H1 (cell line): Measurements from ENCODE around the gene RNF215. TPM values are rescaled to one million over a fixed set of nuclear protein-coding genes. Genes with fewer than 3 reads are reported as not detected.
A peak's percentile ranks its signal among the peaks of the same experiment; 100 is the strongest.

Experiments used
- CTCF ChIA-PET: fragments of 300-600 bp; sonication (Branson Sonifier 250); formaldehyde crosslinking; loops from one replicate; lab custom pipeline; 2021; ENCODE audit not compliant: partially characterized antibody; lab: Charles Lee
- POLR2A ChIA-PET: fragments of 300-600 bp; sonication (Branson Sonifier 250); formaldehyde crosslinking; loops from one replicate; lab custom pipeline; 2021; ENCODE audit warnings: inconsistent platforms; ENCODE audit not compliant: partially characterized antibody; lab: Charles Lee
- DNase-seq, 2 experiments: peaks; one replicate each; pipeline versions ENCODE4 v3.0.0 to v3.0.0-alpha.2; 2010 to 2022; ENCODE audit warnings: low spot score in 2 of 2, low read depth in 1 of 2, mixed read lengths in 1 of 2
- FAIRE-seq: peaks from 2 replicates; lab custom pipeline; 2011; peaks lifted over from hg19 to GRCh38; lab: Jason Lieb, UNC
- H2AFZ ChIP-seq: 2 replicates; pipeline ENCODE4 v1.8.1; 2012; ENCODE audit warnings: low read length, inconsistent platforms
- H2AK5ac ChIP-seq: 2 replicates; pipeline ENCODE4 v1.6.1; 2013; ENCODE audit warnings: low read depth, low read length
- H2BK120ac ChIP-seq: replicated peaks from 2 replicates; pipeline ENCODE3; 2013; ENCODE audit warnings: low read depth, low read length, inconsistent platforms
- H2BK12ac ChIP-seq: 2 replicates; pipeline ENCODE4 v1.6.1; 2013; ENCODE audit warnings: low read depth, low read length
- H2BK15ac ChIP-seq: 2 replicates; pipeline ENCODE4 v1.6.1; 2013; ENCODE audit warnings: low read length
- H2BK20ac ChIP-seq: 2 replicates; pipeline ENCODE4 v1.6.1; 2013; ENCODE audit warnings: low read length
- H2BK5ac ChIP-seq: 2 replicates; pipeline ENCODE4 v1.6.1; 2013; ENCODE audit warnings: low read depth, low read length
- H3K14ac ChIP-seq: 2 replicates; pipeline ENCODE4 v1.6.1; 2013; ENCODE audit warnings: inconsistent platforms; ENCODE audit not compliant: insufficient read length
- H3K18ac ChIP-seq: 2 replicates; pipeline ENCODE4 v1.6.1; 2013; ENCODE audit warnings: low read length; ENCODE audit errors: extremely low read depth
- H3K23ac ChIP-seq: 2 replicates; pipeline ENCODE4 v1.6.1; 2013; ENCODE audit warnings: inconsistent platforms; ENCODE audit not compliant: insufficient read length
- H3K23me2 ChIP-seq: 2 replicates; pipeline ENCODE4 v1.6.1; 2013; ENCODE audit warnings: low read depth, low read length
- H3K27ac ChIP-seq: 2 replicates; pipeline ENCODE4 v1.6.1; 2011; ENCODE audit warnings: low read depth, low read length, inconsistent platforms
- H3K27me3 ChIP-seq, 4 experiments: replicated peaks in 1 of 4; 1 replicate in 1 of 4; 2 replicates in 3 of 4; pipeline versions ENCODE4 v1.6.1 to v1.8.1; 2011 to 2013; ENCODE audit warnings: low read length in 3 of 4, mild to moderate bottlenecking in 3 of 4, inconsistent platforms in 2 of 4, mixed read lengths in 2 of 4, moderate library complexity in 1 of 4; ENCODE audit not compliant: control insufficient read depth in 3 of 4, insufficient read depth in 3 of 4; ENCODE audit errors: extremely low read depth in 1 of 4
- H3K36me3 ChIP-seq, 4 experiments: 2 replicates each; pipeline versions ENCODE4 v1.6.1 to v1.8.1; 2011 to 2013; ENCODE audit warnings: mild to moderate bottlenecking in 4 of 4, low read length in 3 of 4, moderate library complexity in 2 of 4, control low read depth in 1 of 4, inconsistent platforms in 1 of 4; ENCODE audit not compliant: insufficient read depth in 4 of 4, control insufficient read depth in 2 of 4
- H3K4ac ChIP-seq: replicated peaks from 2 replicates; pipeline ENCODE3; 2013; ENCODE audit warnings: low read length, low read depth, mixed read lengths, inconsistent platforms; ENCODE audit not compliant: insufficient read length
- H3K4me1 ChIP-seq, 4 experiments: replicated peaks in 1 of 4; 1 replicate in 1 of 4; 2 replicates in 3 of 4; pipeline versions ENCODE4 v1.6.1 to v1.8.1; 2011 to 2013; ENCODE audit warnings: low read length in 3 of 4, inconsistent platforms in 2 of 4, mixed read lengths in 1 of 4; ENCODE audit not compliant: insufficient read depth in 4 of 4, control insufficient read depth in 3 of 4
- H3K4me2 ChIP-seq, 2 experiments: 2 replicates each; pipeline versions ENCODE4 v1.6.1 to v1.8.1; 2011 to 2013; ENCODE audit warnings: low read depth in 2 of 2, low read length in 2 of 2, control low read depth in 1 of 2, inconsistent platforms in 1 of 2, mild to moderate bottlenecking in 1 of 2; ENCODE audit not compliant: insufficient read depth in 1 of 2
- H3K4me3 ChIP-seq, 4 experiments: fragments of 200-600, 300-600 bp in 1 of 4; sonication (generic), shearing (Covaris generic), sonication (Bioruptor Twin) in 1 of 4; 2 replicates each; pipeline versions ENCODE4 v1.5.1 to v1.8.1; 2011 to 2016; ENCODE audit warnings: low read length in 4 of 4, low read depth in 3 of 4, control low read depth in 2 of 4, inconsistent platforms in 2 of 4, mild to moderate bottlenecking in 2 of 4, mixed read lengths in 1 of 4, moderate library complexity in 1 of 4; ENCODE audit not compliant: insufficient read depth in 2 of 4; ENCODE audit errors: extremely low read depth in 1 of 4
- H3K56ac ChIP-seq: replicated peaks from 2 replicates; pipeline ENCODE3; 2013; ENCODE audit warnings: low read depth, mild to moderate bottlenecking, mixed read lengths, low read length, inconsistent platforms; ENCODE audit not compliant: insufficient read length
- H3K79me1 ChIP-seq: 2 replicates; pipeline ENCODE4 v1.6.1; 2013; ENCODE audit warnings: low read depth, low read length, control low read depth
- H3K79me2 ChIP-seq, 2 experiments: 2 replicates each; pipeline versions ENCODE4 v1.6.1 to v1.8.1; 2012 to 2013; ENCODE audit warnings: low read length in 2 of 2, mild to moderate bottlenecking in 2 of 2, inconsistent platforms in 1 of 2; ENCODE audit not compliant: insufficient read depth in 2 of 2, control insufficient read depth in 1 of 2
- H3K9ac ChIP-seq, 4 experiments: replicated peaks in 1 of 4; 1 replicate in 1 of 4; 2 replicates in 3 of 4; pipeline versions ENCODE4 v1.6.1 to v1.8.1; 2011 to 2013; ENCODE audit warnings: low read depth in 3 of 4, low read length in 3 of 4, control low read depth in 2 of 4, mild to moderate bottlenecking in 2 of 4, moderate library complexity in 2 of 4, inconsistent platforms in 1 of 4; ENCODE audit errors: extremely low read depth in 1 of 4
- H3K9me3 ChIP-seq, 2 experiments: 2 replicates each; pipeline versions ENCODE4 v1.6.1 to v1.8.1; 2012 to 2013; ENCODE audit warnings: mild to moderate bottlenecking in 2 of 2, moderate library complexity in 2 of 2, control low read depth in 1 of 2, inconsistent platforms in 1 of 2, low read depth in 1 of 2, low read length in 1 of 2, mixed read lengths in 1 of 2; ENCODE audit not compliant: insufficient read depth in 2 of 2
- H4K20me1 ChIP-seq, 2 experiments: replicated peaks in 1 of 2; 2 replicates each; pipeline versions ENCODE3 to v1.8.1; 2011 to 2013; ENCODE audit warnings: inconsistent platforms in 2 of 2, low read length in 2 of 2, mild to moderate bottlenecking in 1 of 2; ENCODE audit not compliant: insufficient read depth in 2 of 2, control insufficient read depth in 1 of 2
- H4K5ac ChIP-seq: 2 replicates; pipeline ENCODE4 v1.6.1; 2013; ENCODE audit warnings: low read length, low read depth, mixed read lengths, inconsistent platforms; ENCODE audit not compliant: insufficient read length
- H4K8ac ChIP-seq: 2 replicates; pipeline ENCODE4 v1.8.0; 2013; ENCODE audit warnings: mild to moderate bottlenecking, moderate library complexity, low read length, inconsistent platforms; ENCODE audit not compliant: insufficient read depth; ENCODE audit errors: extremely low read depth
- H4K91ac ChIP-seq: replicated peaks from 2 replicates; pipeline ENCODE3; 2013; ENCODE audit warnings: low read length, mixed read lengths, inconsistent platforms; ENCODE audit not compliant: insufficient read length
- ATF3 ChIP-seq: IDR thresholded peaks from 2 replicates; pipeline ENCODE4 v1.6.1; 2011; ENCODE audit warnings: low read depth, mild to moderate bottlenecking, low read length; ENCODE audit not compliant: insufficient read depth
- BCL11A ChIP-seq, 2 experiments: IDR thresholded peaks; one replicate each; pipeline ENCODE4 v1.6.1; 2011; ENCODE audit warnings: low read depth in 2 of 2, low read length in 2 of 2, mild to moderate bottlenecking in 2 of 2
- CREB1 ChIP-seq: IDR thresholded peaks from 2 replicates; pipeline ENCODE4 v1.6.1; 2012; ENCODE audit warnings: inconsistent platforms
- GTF2F1 ChIP-seq: IDR thresholded peaks from 2 replicates; pipeline ENCODE4 v1.6.1; 2012; ENCODE audit warnings: low read depth, low read length, improper control_type of control experiment, borderline replicate concordance
- HDAC2 ChIP-seq, 2 experiments: fragments of 300-600 bp in 1 of 2; sonication (generic) in 1 of 2; IDR thresholded peaks; 2 replicates each; pipeline ENCODE4 v1.6.1; 2011 to 2012; ENCODE audit warnings: low read depth in 2 of 2, low read length in 2 of 2, mild to moderate bottlenecking in 2 of 2, moderate library complexity in 2 of 2, borderline replicate concordance in 1 of 2, inconsistent platforms in 1 of 2
- NRF1 ChIP-seq: IDR thresholded peaks from 2 replicates; pipeline ENCODE4 v1.6.1; 2011; ENCODE audit warnings: mild to moderate bottlenecking, low read depth, low read length, improper control_type of control experiment
- SP2 ChIP-seq: IDR thresholded peaks from 2 replicates; pipeline ENCODE4 v1.6.1; 2012; ENCODE audit warnings: mild to moderate bottlenecking, low read length, inconsistent platforms
- TAF7 ChIP-seq: optimal IDR thresholded peaks from 2 replicates; pipeline ENCODE3; 2011; ENCODE audit warnings: low read depth, mild to moderate bottlenecking, inconsistent platforms, low read length, moderate library complexity, borderline replicate concordance
- WGBS, 2 experiments: shearing (Covaris generic) in 1 of 2; methylation state at CpG; one replicate each; pipeline versions ENCODE4 v1.1.6 to v1.1.7; 2013 to 2015; ENCODE audit warnings: low lambda C conversion rate in 2 of 2, mixed read lengths in 2 of 2, inconsistent platforms in 1 of 2, low coverage in 1 of 2, missing lambda C conversion rate in 1 of 2; ENCODE audit not compliant: insufficient replicate concordance in 2 of 2, insufficient coverage in 1 of 2, insufficient read length in 1 of 2; ENCODE audit errors: extremely low coverage in 1 of 2, missing lambda C conversion rate in 1 of 2; 5-methylcytosine and 5-hydroxymethylcytosine counted together
- polyA plus RNA-seq, 7 experiments: library from polyadenylated mRNA; depleted of rRNA in 3 of 7; stranded (reverse) in 5 of 7; unstranded in 2 of 7; fragments of >200 nt in 5 of 7; fragments of 200-250 nt in 2 of 7; gene quantifications; 1 replicate in 5 of 7; 2 replicates in 1 of 7; 4 replicates in 1 of 7; pipeline versions ENCODE4 v1.2.1 to v1.2.3, GENCODE V29; 2011 to 2013; ENCODE audit warnings: missing spikeins in 2 of 7, mixed read lengths in 2 of 7
- total RNA-seq: library from RNA; stranded (reverse); fragmentation: NEBNext Ultra II Directional; extraction: Animal tissue kit (Norgen Biotek cat#: 25700); gene quantifications from 2 replicates; pipeline ENCODE4 v1.2.1, GENCODE V29; 2021
- TF ChIP-seq, protein P1 (sequence below): IDR thresholded peaks from 2 replicates; pipeline ENCODE4 v1.6.1; 2011; ENCODE audit warnings: low read length, improper control_type of control experiment

Gene RNF215
- total and polyA plus RNA-seq, 2 of the 8 experiments (the other 6 are each of a cell fraction or from before 2014, with no cell fraction given): 13.1 to 19.0 TPM

GRCh38 chr22:30423959-30424533, 36.8 kb upstream of the RNF215 start:
- no peak overlapping the region for H3K14ac ChIP-seq
- peak; percentile 89 for FAIRE-seq
- TF ChIP-seq GTF2F1: peak; percentile 55; the same call in 1 of the 2 replicates
- TF ChIP-seq SP2: no peak
- TF ChIP-seq, protein P1, sequence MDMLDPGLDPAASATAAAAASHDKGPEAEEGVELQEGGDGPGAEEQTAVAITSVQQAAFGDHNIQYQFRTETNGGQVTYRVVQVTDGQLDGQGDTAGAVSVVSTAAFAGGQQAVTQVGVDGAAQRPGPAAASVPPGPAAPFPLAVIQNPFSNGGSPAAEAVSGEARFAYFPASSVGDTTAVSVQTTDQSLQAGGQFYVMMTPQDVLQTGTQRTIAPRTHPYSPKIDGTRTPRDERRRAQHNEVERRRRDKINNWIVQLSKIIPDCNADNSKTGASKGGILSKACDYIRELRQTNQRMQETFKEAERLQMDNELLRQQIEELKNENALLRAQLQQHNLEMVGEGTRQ: peak; percentile 91
- TF ChIP-seq ATF3: peak; percentile 57; the same call in 1 of the 2 replicates
- peak in 1 of 2 experiments; percentile 76; a peak in 1 of 4 replicates for TF ChIP-seq HDAC2 (IDR thresholded peaks at IDR 0.05; ENCODE audit: borderline replicate concordance in 1 of 2, low read depth in 2 of 2, low read length in 2 of 2)
- TF ChIP-seq CREB1: peak; percentile 94
- TF ChIP-seq BCL11A (IDR thresholded peaks at IDR 0.05; ENCODE audit: low read depth in 2 of 2, low read length in 2 of 2): no peak
- peak; percentile 31; the same call in 1 of the 2 replicates for TF ChIP-seq NRF1
- peak; percentile 78 for TF ChIP-seq TAF7

More at GRCh38 chr22:30423959-30424533, 36.8 kb upstream of the RNF215 start:
- H3K9me3 ChIP-seq: no peaks in the 10 kb centered on the region
- peaks cover 3 to 21% (median 13%) of the 10 kb centered on the region in 4 experiments for H3K4me1 ChIP-seq
- H3K4ac ChIP-seq: no peak overlapping the region
- peak; percentile 94 to 99 for DNase-seq
- H4K91ac ChIP-seq: no peak overlapping the region
- H3K79me1 ChIP-seq: no peaks in the 10 kb centered on the region; the same call in 1 of the 2 replicates
- 0 out of 2 replicates have a peak overlapping the region, but pooled peaks have one; percentile 9 for H3K18ac ChIP-seq
- peak overlapping the region; percentile 71 to 93 for H3K4me2 ChIP-seq
- no peak overlapping the region for H2BK120ac ChIP-seq
- peaks cover 22% of the 10 kb centered on the region for H3K23me2 ChIP-seq
- H2BK12ac ChIP-seq: no peak overlapping the region; the same call in 1 of the 2 replicates
- H4K5ac ChIP-seq: no peak overlapping the region
- H3K56ac ChIP-seq: no peak overlapping the region
- H2AFZ ChIP-seq: 0 out of 2 replicates have a peak overlapping the region, but pooled peaks have one; percentile 76
- peak overlapping the region in 2 of 4 experiments; percentile 81 to 87; a peak in 2 of 7 replicates for H3K9ac ChIP-seq
- peak overlapping the region; percentile 15; the same call in 1 of the 2 replicates for H2BK5ac ChIP-seq
- H3K79me2 ChIP-seq: peaks cover 0 to 7% of the 10 kb centered on the region in 2 experiments; a peak in 1 of 4 replicates
- 0 out of 2 replicates have a peak overlapping the region, but pooled peaks have one; percentile 80 for H3K27ac ChIP-seq
- 2% methylated on average over 31 of the region's 31 CpGs; no CpG with 5 or more reads in 1 of the 2 experiments for WGBS, 2 experiments
- H2AK5ac ChIP-seq: no peak overlapping the region
- H3K36me3 ChIP-seq: peaks cover 2 to 15% (median 7%) of the 10 kb centered on the region in 4 experiments; a peak in 6 of 8 replicates
- POLR2A ChIA-PET: interaction anchor here (0.8 to 5.2 kb wide), 25 partner anchors 9 to 183 kb away, joined by 3 to 39 read pairs (median 5); partner anchors contain the start of genes CASTOR1, CCDC157, SEC14L2 and SF3A1
- no peak overlapping the region for H3K23ac ChIP-seq
- peak overlapping the region; percentile 62 to 88 (median 72) for H3K4me3 ChIP-seq
- no peak overlapping the region for H4K8ac ChIP-seq
- CTCF ChIA-PET: interaction anchor here (1.0 to 12.0 kb wide), 12 partner anchors 9 to 655 kb away, joined by 3 to 164 read pairs (median 5); partner anchors contain the start of gene SEC14L2
- H4K20me1 ChIP-seq: peaks cover 0 to 20% of the 10 kb centered on the region in 2 experiments
- H2BK15ac ChIP-seq: no peak overlapping the region
- no peak overlapping the region for H2BK20ac ChIP-seq
- H3K27me3 ChIP-seq: no peaks in the 10 kb centered on the region
